ENCODE results near the gene ANGPTL2.

DNA sequence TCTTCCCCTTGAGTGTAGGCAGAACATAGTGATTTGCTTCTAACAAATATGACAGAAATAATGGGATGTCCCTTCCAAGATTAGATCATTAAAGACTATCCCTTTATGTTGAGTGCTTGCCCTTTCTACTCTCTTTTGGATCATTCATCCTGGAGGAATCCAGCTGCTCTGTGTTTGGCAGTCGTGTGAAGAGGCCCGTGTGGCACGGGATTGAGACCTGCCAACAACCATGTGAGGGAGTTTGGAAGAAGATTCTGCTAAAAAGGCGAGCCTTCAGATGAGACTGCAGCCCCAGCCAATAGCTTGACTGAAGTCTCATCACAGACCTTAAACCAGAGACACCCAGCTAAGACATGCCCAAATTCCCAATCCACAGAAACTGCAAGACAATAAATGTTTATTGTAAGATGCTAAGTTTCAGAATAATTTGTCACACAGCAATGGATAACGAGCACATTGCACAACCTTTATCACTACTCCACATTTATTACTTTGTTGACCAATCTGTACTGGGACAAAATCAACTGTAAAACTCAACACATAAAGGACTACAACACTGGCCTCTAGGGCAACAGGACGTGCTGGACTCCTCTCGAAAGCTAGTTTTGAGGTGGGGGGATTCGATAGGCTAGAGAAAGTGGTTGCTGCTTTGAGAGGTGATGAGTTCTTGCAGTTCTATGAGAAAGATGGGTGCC lies 42.8 kb downstream of the ANGPTL2 start:
- TF ChIP-seq, protein P1, sequence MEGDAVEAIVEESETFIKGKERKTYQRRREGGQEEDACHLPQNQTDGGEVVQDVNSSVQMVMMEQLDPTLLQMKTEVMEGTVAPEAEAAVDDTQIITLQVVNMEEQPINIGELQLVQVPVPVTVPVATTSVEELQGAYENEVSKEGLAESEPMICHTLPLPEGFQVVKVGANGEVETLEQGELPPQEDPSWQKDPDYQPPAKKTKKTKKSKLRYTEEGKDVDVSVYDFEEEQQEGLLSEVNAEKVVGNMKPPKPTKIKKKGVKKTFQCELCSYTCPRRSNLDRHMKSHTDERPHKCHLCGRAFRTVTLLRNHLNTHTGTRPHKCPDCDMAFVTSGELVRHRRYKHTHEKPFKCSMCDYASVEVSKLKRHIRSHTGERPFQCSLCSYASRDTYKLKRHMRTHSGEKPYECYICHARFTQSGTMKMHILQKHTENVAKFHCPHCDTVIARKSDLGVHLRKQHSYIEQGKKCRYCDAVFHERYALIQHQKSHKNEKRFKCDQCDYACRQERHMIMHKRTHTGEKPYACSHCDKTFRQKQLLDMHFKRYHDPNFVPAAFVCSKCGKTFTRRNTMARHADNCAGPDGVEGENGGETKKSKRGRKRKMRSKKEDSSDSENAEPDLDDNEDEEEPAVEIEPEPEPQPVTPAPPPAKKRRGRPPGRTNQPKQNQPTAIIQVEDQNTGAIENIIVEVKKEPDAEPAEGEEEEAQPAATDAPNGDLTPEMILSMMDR (IDR thresholded peaks at IDR 0.05), result no peak
- TF ChIP-seq, protein P2, sequence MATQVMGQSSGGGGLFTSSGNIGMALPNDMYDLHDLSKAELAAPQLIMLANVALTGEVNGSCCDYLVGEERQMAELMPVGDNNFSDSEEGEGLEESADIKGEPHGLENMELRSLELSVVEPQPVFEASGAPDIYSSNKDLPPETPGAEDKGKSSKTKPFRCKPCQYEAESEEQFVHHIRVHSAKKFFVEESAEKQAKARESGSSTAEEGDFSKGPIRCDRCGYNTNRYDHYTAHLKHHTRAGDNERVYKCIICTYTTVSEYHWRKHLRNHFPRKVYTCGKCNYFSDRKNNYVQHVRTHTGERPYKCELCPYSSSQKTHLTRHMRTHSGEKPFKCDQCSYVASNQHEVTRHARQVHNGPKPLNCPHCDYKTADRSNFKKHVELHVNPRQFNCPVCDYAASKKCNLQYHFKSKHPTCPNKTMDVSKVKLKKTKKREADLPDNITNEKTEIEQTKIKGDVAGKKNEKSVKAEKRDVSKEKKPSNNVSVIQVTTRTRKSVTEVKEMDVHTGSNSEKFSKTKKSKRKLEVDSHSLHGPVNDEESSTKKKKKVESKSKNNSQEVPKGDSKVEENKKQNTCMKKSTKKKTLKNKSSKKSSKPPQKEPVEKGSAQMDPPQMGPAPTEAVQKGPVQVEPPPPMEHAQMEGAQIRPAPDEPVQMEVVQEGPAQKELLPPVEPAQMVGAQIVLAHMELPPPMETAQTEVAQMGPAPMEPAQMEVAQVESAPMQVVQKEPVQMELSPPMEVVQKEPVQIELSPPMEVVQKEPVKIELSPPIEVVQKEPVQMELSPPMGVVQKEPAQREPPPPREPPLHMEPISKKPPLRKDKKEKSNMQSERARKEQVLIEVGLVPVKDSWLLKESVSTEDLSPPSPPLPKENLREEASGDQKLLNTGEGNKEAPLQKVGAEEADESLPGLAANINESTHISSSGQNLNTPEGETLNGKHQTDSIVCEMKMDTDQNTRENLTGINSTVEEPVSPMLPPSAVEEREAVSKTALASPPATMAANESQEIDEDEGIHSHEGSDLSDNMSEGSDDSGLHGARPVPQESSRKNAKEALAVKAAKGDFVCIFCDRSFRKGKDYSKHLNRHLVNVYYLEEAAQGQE (IDR thresholded peaks at IDR 0.05; ENCODE audit: insufficient read depth in 1 of 2, low read depth in 2 of 2, low read length in 1 of 2), result no peak
- no peak for TF ChIP-seq POLR2AphosphoS5 (IDR thresholded peaks at IDR 0.05; ENCODE audit: low read depth, low read length)
- no peak for TF ChIP-seq SIN3A (IDR thresholded peaks at IDR 0.05; ENCODE audit: borderline replicate concordance, insufficient read depth, low read depth, low read length)
- no peak for TF ChIP-seq TCF7L2 (IDR thresholded peaks at IDR 0.05; ENCODE audit: low read depth, low read length)

All from Panc1 (cell line).